Neuronal stem cell (in vitro differentiated cells): ENCODE data around the gene NCR3LG1.

Source experiments
- DNase-seq: peaks from one replicate; pipeline ENCODE4 v3.0.0-alpha.2; 2013; ENCODE audit warnings: low spot score
- H2AFZ ChIP-seq: one replicate; pipeline ENCODE4 v1.6.1; 2013; ENCODE audit warnings: mild to moderate bottlenecking, low read length, inconsistent platforms
- H2AK5ac ChIP-seq: 2 replicates; pipeline ENCODE4 v1.6.1; 2013; ENCODE audit warnings: low read depth, mild to moderate bottlenecking, inconsistent platforms, low read length, moderate library complexity, mixed read lengths
- H2BK120ac ChIP-seq: 2 replicates; pipeline ENCODE4 v1.6.1; 2013; ENCODE audit warnings: low read depth, mild to moderate bottlenecking, inconsistent platforms, low read length, moderate library complexity, mixed read lengths
- H2BK12ac ChIP-seq: one replicate; pipeline ENCODE4 v1.6.1; 2013; ENCODE audit warnings: low read length, inconsistent platforms
- H2BK15ac ChIP-seq: 2 replicates; pipeline ENCODE4 v1.6.1; 2013; ENCODE audit warnings: mild to moderate bottlenecking, low read length, inconsistent platforms, mixed read lengths
- H2BK5ac ChIP-seq: one replicate; pipeline ENCODE4 v1.6.1; 2013; ENCODE audit warnings: inconsistent platforms, mild to moderate bottlenecking, low read length, moderate library complexity
- H3K14ac ChIP-seq: one replicate; pipeline ENCODE4 v1.6.1; 2013; ENCODE audit warnings: low read length, inconsistent platforms
- H3K18ac ChIP-seq: 2 replicates; pipeline ENCODE4 v1.6.1; 2013; ENCODE audit warnings: low read length, inconsistent platforms
- H3K23ac ChIP-seq: 2 replicates; pipeline ENCODE4 v1.6.1; 2013; ENCODE audit warnings: low read depth, mild to moderate bottlenecking, mixed read lengths, low read length, inconsistent platforms; ENCODE audit not compliant: poor library complexity
- H3K27ac ChIP-seq: replicated peaks from 3 replicates; pipeline ENCODE4 v1.5.1; 2013; ENCODE audit warnings: low read length, inconsistent platforms
- H3K27me3 ChIP-seq, 3 experiments: 2 replicates each; pipeline ENCODE4 v1.6.1; 2013; ENCODE audit warnings: low read length in 3 of 3, mild to moderate bottlenecking in 2 of 3, inconsistent platforms in 1 of 3, low read depth in 1 of 3, mixed read lengths in 1 of 3, moderate library complexity in 1 of 3; ENCODE audit not compliant: control insufficient read depth in 3 of 3, insufficient read depth in 3 of 3
- H3K36me3 ChIP-seq, 2 donors: replicated peaks in 1 of 2; 2 replicates each; pipeline ENCODE4 v1.6.1; 2013; ENCODE audit warnings: low read length in 2 of 2; ENCODE audit not compliant: control insufficient read depth in 2 of 2, insufficient read depth in 2 of 2
- H3K4ac ChIP-seq: 2 replicates; pipeline ENCODE4 v1.6.1; 2013; ENCODE audit warnings: inconsistent platforms, mild to moderate bottlenecking, low read length, moderate library complexity
- H3K4me1 ChIP-seq, 2 donors: 1 replicate in 1 of 2; 2 replicates in 1 of 2; pipeline ENCODE4 v1.6.1; 2013; ENCODE audit warnings: low read length in 2 of 2, low read depth in 1 of 2; ENCODE audit not compliant: control insufficient read depth in 2 of 2, insufficient read depth in 1 of 2
- H3K4me2 ChIP-seq: one replicate; pipeline ENCODE4 v1.6.1; 2013; ENCODE audit warnings: mild to moderate bottlenecking, low read length, inconsistent platforms; ENCODE audit not compliant: insufficient read depth, poor library complexity, severe bottlenecking
- H3K4me3 ChIP-seq, 2 donors: 2 replicates each; pipeline ENCODE4 v1.5.1; 2013; ENCODE audit warnings: low read length in 2 of 2, mild to moderate bottlenecking in 2 of 2, inconsistent platforms in 1 of 2, moderate library complexity in 1 of 2
- H3K79me1 ChIP-seq: one replicate; pipeline ENCODE4 v1.6.1; 2013; ENCODE audit warnings: low read depth, mild to moderate bottlenecking, inconsistent platforms, low read length, moderate library complexity
- H3K9ac ChIP-seq: one replicate; pipeline ENCODE4 v1.6.1; 2013; ENCODE audit warnings: mild to moderate bottlenecking, low read depth, low read length, inconsistent platforms; ENCODE audit not compliant: poor library complexity
- H3K9me3 ChIP-seq, 2 donors: replicated peaks in 1 of 2; 2 replicates each; pipeline versions ENCODE3 to v1.6.1; 2013; ENCODE audit warnings: low read length in 2 of 2, mild to moderate bottlenecking in 2 of 2, inconsistent platforms in 1 of 2, low read depth in 1 of 2, mixed read lengths in 1 of 2, moderate library complexity in 1 of 2; ENCODE audit not compliant: control insufficient read depth in 2 of 2, insufficient read depth in 1 of 2
- H4K8ac ChIP-seq: one replicate; pipeline ENCODE4 v1.6.1; 2013; ENCODE audit warnings: low read depth, mild to moderate bottlenecking, inconsistent platforms, low read length, moderate library complexity
- H4K91ac ChIP-seq: one replicate; pipeline ENCODE4 v1.6.1; 2013; ENCODE audit warnings: low read length, low read depth, mild to moderate bottlenecking, inconsistent platforms; ENCODE audit not compliant: poor library complexity
- WGBS, 2 donors: extraction: QIAGEN DNeasy Blood & Tissue Kit; methylation state at CpG; one replicate each; pipeline ENCODE4 v1.1.7; 2013; ENCODE audit warnings: missing lambda C conversion rate in 2 of 2, mixed read lengths in 1 of 2; ENCODE audit not compliant: insufficient read length in 2 of 2, insufficient replicate concordance in 1 of 2; ENCODE audit errors: extremely low coverage in 2 of 2; 5-methylcytosine and 5-hydroxymethylcytosine counted together

The NCR3LG1 gene

GRCh38 chr11:17343907-17344306 lies 7.7 kb upstream of the NCR3LG1 start:
- no peak for DNase-seq

GRCh38 chr11:17347676-17348075 lies 3.9 kb upstream of the NCR3LG1 start:
- no peak overlapping the region for H3K9ac ChIP-seq
- H2BK5ac ChIP-seq, result no peak overlapping the region
- no peak overlapping the region for H4K8ac ChIP-seq
- H2BK120ac ChIP-seq, result no peak overlapping the region
- H2AK5ac ChIP-seq, result no peak overlapping the region
- H3K27ac ChIP-seq, result no peak overlapping the region
- no peaks in the 10 kb centered on the region for H3K9me3 ChIP-seq
- H3K79me1 ChIP-seq, result no peaks in the 10 kb centered on the region
- H2BK12ac ChIP-seq, result no peak overlapping the region
- peaks cover 0 to 20% (median 2%) of the 10 kb centered on the region in 3 experiments for H3K27me3 ChIP-seq
- DNase-seq, result no peak
- no peak overlapping the region for H3K4ac ChIP-seq
- H3K36me3 ChIP-seq, result no peaks in the 10 kb centered on the region
- H2BK15ac ChIP-seq, result no peak overlapping the region
- no peak overlapping the region for H3K4me3 ChIP-seq
- no CpG with 5 or more reads among the region's 1 CpG for WGBS, 2 donors
- no peak overlapping the region for H3K23ac ChIP-seq
- no peak overlapping the region for H3K4me2 ChIP-seq
- H3K4me1 ChIP-seq, result peaks cover 0 to 1% of the 10 kb centered on the region in 2 donors
- no peak overlapping the region for H2AFZ ChIP-seq
- H3K18ac ChIP-seq, result no peak overlapping the region
- no peak overlapping the region for H3K14ac ChIP-seq
- no peak overlapping the region for H4K91ac ChIP-seq

More at GRCh38 chr11:17343907-17344306, 7.7 kb upstream of the NCR3LG1 start:
- Histone ChIP-seq H3K4me2 (no peak overlapping the region), H2BK5ac (no peak overlapping the region), H4K8ac (no peak overlapping the region), H2BK120ac (no peak overlapping the region), H3K9ac (no peak overlapping the region), H2BK12ac (no peak overlapping the region), H3K36me3 (no peaks in the 10 kb centered on the region), H3K23ac (no peak overlapping the region), H3K4me1 (no peaks in the 10 kb centered on the region), H2BK15ac (no peak overlapping the region), H3K79me1 (no peaks in the 10 kb centered on the region), H3K4ac (no peak overlapping the region), H4K91ac (no peak overlapping the region), H3K27ac (no peak overlapping the region), H2AK5ac (no peak overlapping the region), H3K4me3 (no peak overlapping the region), H3K14ac (no peak overlapping the region), H2AFZ (no peak overlapping the region), H3K9me3 (no peaks in the 10 kb centered on the region), H3K27me3 (no peaks in the 10 kb centered on the region), H3K18ac (no peak overlapping the region)
- WGBS, 2 donors, result no CpG with 5 or more reads among the region's 1 CpG

- Histone ChIP-seq H2BK15ac (no peak overlapping the region), H3K4me3 (no peak overlapping the region), H2AFZ (peak overlapping the region; percentile 97), H4K91ac (no peak overlapping the region), H3K4me2 (no peak overlapping the region), H2BK120ac (no peak overlapping the region), H3K79me1 (no peaks in the 10 kb centered on the region), H3K4ac (no peak overlapping the region), H3K36me3 (no peaks in the 10 kb centered on the region), H2AK5ac (no peak overlapping the region), H2BK12ac (no peak overlapping the region), H3K18ac (no peak overlapping the region), H3K23ac (no peak overlapping the region), H4K8ac (no peak overlapping the region), H3K27me3 (peaks cover 0 to 31% (median 5%) of the 10 kb centered on the region in 3 experiments), H3K9ac (no peak overlapping the region), H2BK5ac (no peak overlapping the region), H3K27ac (no peak overlapping the region), H3K9me3 (peaks cover 0 to 5% of the 10 kb centered on the region in 2 donors), H3K4me1 (peaks cover 2 to 3% of the 10 kb centered on the region in 2 donors), H3K14ac (no peak overlapping the region)
- DNase-seq, result no peak
- WGBS, 2 donors, result no CpG with 5 or more reads among the region's 7 CpGs
Measured at GRCh38 chr11:17350455-17351171, 987 bp upstream of the NCR3LG1 start.

- WGBS, 2 donors, result no CpG with 5 or more reads among the region's 12 CpGs
- H3K9ac ChIP-seq, result no peak overlapping the region
- H3K23ac ChIP-seq, result peak overlapping the region; percentile 56
- H3K27me3 ChIP-seq, result peaks cover 0 to 31% (median 5%) of the 10 kb centered on the region in 3 experiments
- no peak overlapping the region for H2BK5ac ChIP-seq
- no peak for DNase-seq
- H3K36me3 ChIP-seq, result no peaks in the 10 kb centered on the region
- no peak overlapping the region for H3K18ac ChIP-seq
- H3K4me1 ChIP-seq, result peaks cover 2 to 3% of the 10 kb centered on the region in 2 donors
- peak overlapping the region; percentile 97 for H2AFZ ChIP-seq
- no peak overlapping the region for H3K27ac ChIP-seq
- peaks cover 0 to 8% of the 10 kb centered on the region in 2 donors for H3K9me3 ChIP-seq
- H4K91ac ChIP-seq, result no peak overlapping the region
- no peak overlapping the region for H3K4ac ChIP-seq
- H3K4me2 ChIP-seq, result peak overlapping the region; percentile 93
- no peak overlapping the region for H4K8ac ChIP-seq
- no peak overlapping the region for H2BK12ac ChIP-seq
- H3K14ac ChIP-seq, result no peak overlapping the region
- H2BK15ac ChIP-seq, result no peak overlapping the region
- H3K79me1 ChIP-seq, result no peaks in the 10 kb centered on the region
- peak overlapping the region; percentile 54 to 76 for H3K4me3 ChIP-seq
- H2BK120ac ChIP-seq, result no peak overlapping the region
- no peak overlapping the region for H2AK5ac ChIP-seq
Measured at GRCh38 chr11:17351172-17351509, 459 bp upstream of the NCR3LG1 start.
